NCI-H2107 treated with DMSO at 0.1 percent for 48 hours (cell line): Measurements from ENCODE around the gene CEACAM16.
"Not testable (repeated sequence)": the region's sequence is repeated elsewhere in the genome, so short reads cannot be mapped to it uniquely, and the experiment has no call there.

ENCODE experiments used
- DNase-seq: peaks from one replicate; lab custom pipeline; 2025; ENCODE audit not compliant: unreplicated experiment; lab: John Stamatoyannopoulos, UW

The CEACAM16 gene

GRCh38 chr19:44698492-44699201 is at the start of gene CEACAM16:
CEACAM16 (plus strand) TSS chr19:44699151; CDS start chr19:44701457, 2,306 bp downstream.
- no peak for DNase-seq

GRCh38 chr19:44649578-44650145 is 49.3 kb upstream of the CEACAM16 start:
- no peak for DNase-seq

- DNase-seq, result no peak
Observed at GRCh38 chr19:44653343-44653742, 45.6 kb upstream of the CEACAM16 start.

- peak; percentile 83 for DNase-seq
Observed at GRCh38 chr19:44653977-44654774, 44.8 kb upstream of the CEACAM16 start.

GRCh38 chr19:44657211-44657921 is 41.6 kb upstream of the CEACAM16 start:
- peak; percentile 7 for DNase-seq

GRCh38 chr19:44658069-44658733 is 40.8 kb upstream of the CEACAM16 start:
- DNase-seq, result no peak

- DNase-seq, result no peak
Observed at GRCh38 chr19:44660081-44660480, 38.9 kb upstream of the CEACAM16 start.

- DNase-seq, result no peak
Observed at GRCh38 chr19:44661205-44661604, 37.7 kb upstream of the CEACAM16 start.

GRCh38 chr19:44661904-44662303 is 37.0 kb upstream of the CEACAM16 start:
- no peak for DNase-seq

- DNase-seq, result no peak
Observed at GRCh38 chr19:44662691-44663385, 36.1 kb upstream of the CEACAM16 start.

GRCh38 chr19:44663996-44664395 is 35.0 kb upstream of the CEACAM16 start:
- no peak for DNase-seq

- DNase-seq, result no peak
Observed at GRCh38 chr19:44664976-44665375, 34.0 kb upstream of the CEACAM16 start.

- DNase-seq, result no peak
Observed at GRCh38 chr19:44666852-44667556, 31.9 kb upstream of the CEACAM16 start.

GRCh38 chr19:44668985-44669764 is 29.8 kb upstream of the CEACAM16 start:
- DNase-seq, result no peak

GRCh38 chr19:44670027-44670426 is 28.9 kb upstream of the CEACAM16 start:
- not testable (repeated sequence) for DNase-seq

- no peak for DNase-seq
Observed at GRCh38 chr19:44671400-44671799, 27.6 kb upstream of the CEACAM16 start, which contains the start of gene CEACAM19. CEACAM19 (plus strand) TSS chr19:44671482; CDS start chr19:44671932, 450 bp downstream.

- DNase-seq, result no peak
Observed at GRCh38 chr19:44672226-44672625, 26.7 kb upstream of the CEACAM16 start.

- no peak for DNase-seq
Observed at GRCh38 chr19:44673510-44673909, 25.4 kb upstream of the CEACAM16 start.

GRCh38 chr19:44675521-44675920 is 23.4 kb upstream of the CEACAM16 start:
- DNase-seq, result no peak
